ENCODE measurements around the gene ARHGEF18.
A peak's percentile ranks its signal among the peaks of the same experiment; 100 is the strongest.

The ARHGEF18 gene

GRCh38 chr19:7386308-7386707, 37.6 kb downstream of the ARHGEF18 start:
- no peak for DNase-seq

GRCh38 chr19:7386769-7387168, 38.0 kb downstream of the ARHGEF18 start:
- DNase-seq = no peak

- no peak for DNase-seq
These were observed 42.5 kb downstream of the ARHGEF18 start for GRCh38 chr19:7391218-7391670.

- DNase-seq = no peak
These were observed 44.7 kb downstream of the ARHGEF18 start for GRCh38 chr19:7393459-7393858.

GRCh38 chr19:7393939-7394730, 45.4 kb downstream of the ARHGEF18 start:
- DNase-seq = no peak

GRCh38 chr19:7394731-7395359, 46.1 kb downstream of the ARHGEF18 start:
- peak; percentile 68 to 84 (median 76) for DNase-seq

- no peak for DNase-seq
These were observed 46.8 kb downstream of the ARHGEF18 start for GRCh38 chr19:7395360-7396066.

GRCh38 chr19:7397687-7398086, 49.0 kb downstream of the ARHGEF18 start:
- DNase-seq = no peak
